ENCODE data around the gene SLC44A1.

The SLC44A1 gene

GRCh38 chr9:105306351-105307140 lies 62.1 kb downstream of the SLC44A1 start:
- DNase-seq, result no peak

- DNase-seq, result no peak
Measured at GRCh38 chr9:105307591-105308130, 63.2 kb downstream of the SLC44A1 start.

GRCh38 chr9:105308461-105309341 lies 64.2 kb downstream of the SLC44A1 start:
- DNase-seq, result no peak

- DNase-seq, result no peak
Measured at GRCh38 chr9:105309531-105309931, 65.1 kb downstream of the SLC44A1 start.

- DNase-seq, result no peak
Measured at GRCh38 chr9:105311306-105311705, 66.9 kb downstream of the SLC44A1 start.

GRCh38 chr9:105313238-105313637 lies 68.8 kb downstream of the SLC44A1 start:
- DNase-seq, result no peak

- DNase-seq, result no peak
Measured at GRCh38 chr9:105316703-105317102, 72.3 kb downstream of the SLC44A1 start.

- DNase-seq, result no peak
Measured at GRCh38 chr9:105318729-105319191, 74.3 kb downstream of the SLC44A1 start.

- no peak for DNase-seq
Measured at GRCh38 chr9:105319202-105319813, 74.9 kb downstream of the SLC44A1 start.

- DNase-seq, result no peak
Measured at GRCh38 chr9:105320568-105320967, 76.1 kb downstream of the SLC44A1 start.

GRCh38 chr9:105328296-105328695 lies 83.8 kb downstream of the SLC44A1 start:
- no peak for DNase-seq

GRCh38 chr9:105328872-105329718 lies 84.6 kb downstream of the SLC44A1 start:
- no peak for DNase-seq

- DNase-seq, result no peak
Measured at GRCh38 chr9:105329719-105330062, 85.2 kb downstream of the SLC44A1 start.

- no peak for DNase-seq
Measured at GRCh38 chr9:105330201-105330600, 85.8 kb downstream of the SLC44A1 start.

GRCh38 chr9:105330755-105331154 lies 86.3 kb downstream of the SLC44A1 start:
- no peak for DNase-seq

GRCh38 chr9:105331160-105331559 lies 86.7 kb downstream of the SLC44A1 start:
- DNase-seq, result no peak

GRCh38 chr9:105331755-105332154 lies 87.3 kb downstream of the SLC44A1 start:
- DNase-seq, result no peak

GRCh38 chr9:105332471-105332870 lies 88.0 kb downstream of the SLC44A1 start:
- DNase-seq, result no peak

- no peak for DNase-seq
Measured at GRCh38 chr9:105333076-105333475, 88.6 kb downstream of the SLC44A1 start.

- DNase-seq, result no peak
Measured at GRCh38 chr9:105333811-105334210, 89.4 kb downstream of the SLC44A1 start.

GRCh38 chr9:105338308-105338707 lies 93.9 kb downstream of the SLC44A1 start:
- no peak for DNase-seq

GRCh38 chr9:105339849-105340248 lies 95.4 kb downstream of the SLC44A1 start:
- no peak for DNase-seq

Data from T-helper 1 cell (primary cell).